Activated B cell treated with CpG ODN at 0.5 μM for 24 hours (primary cell): Measurements from ENCODE around the gene CAMTA1. TPM values are rescaled to one million over a fixed set of nuclear protein-coding genes. Genes with fewer than 3 reads are reported as not detected.

Experiments used
- ATAC-seq: fragments of 200-7000 bp; cut with Tn5 transposase; one replicate; pipeline ENCODE4 v1.10.0; 2021; ENCODE audit warnings: low read depth, mild to moderate bottlenecking, moderate library complexity
- CTCF ChIA-PET: fragments of 350-600 bp; sonication (Branson Sonifier 250); formaldehyde crosslinking; loops from one replicate; lab custom pipeline; 2021; ENCODE audit warnings: antibody characterized with exemption; lab: Charles Lee
- POLR2A ChIA-PET: fragments of 350-600 bp; sonication (Branson Sonifier 250); formaldehyde crosslinking; loops from one replicate; lab custom pipeline; 2021; ENCODE audit warnings: antibody characterized with exemption; lab: Charles Lee
- DNase-seq: peaks from one replicate; pipeline ENCODE4 v3.0.0; 2022
- H3K27ac Mint-ChIP-seq: one replicate; pipeline ENCODE4 v1.8.0; 2020; ENCODE audit warnings: mixed read lengths
- H3K27me3 Mint-ChIP-seq: one replicate; pipeline ENCODE4 v1.8.0; 2021; ENCODE audit warnings: mixed read lengths
- H3K36me3 Mint-ChIP-seq: one replicate; pipeline ENCODE4 v1.8.0; 2021; ENCODE audit warnings: low read depth, mixed read lengths
- H3K4me1 Mint-ChIP-seq: one replicate; pipeline ENCODE4 v1.8.0; 2021; ENCODE audit warnings: mixed read lengths
- H3K4me3 Mint-ChIP-seq: one replicate; pipeline ENCODE4 v1.8.0; 2020; ENCODE audit warnings: mild to moderate bottlenecking, mixed read lengths
- H3K9me3 Mint-ChIP-seq: one replicate; pipeline ENCODE4 v1.8.0; 2020; ENCODE audit warnings: mixed read lengths
- intact Hi-C: fragments of 100-400 bp; cut with micrococcal nuclease; formaldehyde crosslinking; loops from one replicate; pipeline ENCODE4 v1.15.1; 2024
- total RNA-seq: library from RNA; stranded (reverse); gene quantifications from 2 replicates; pipeline ENCODE4 v1.2.3, GENCODE V29; 2022
- TF ChIP-seq, protein P1 (sequence below): fragments of 200-600 bp; IDR thresholded peaks from one replicate; pipeline ENCODE4 v1.8.0; 2022; ENCODE audit warnings: antibody characterized with exemption, mild to moderate bottlenecking

CAMTA1 gene
- total RNA-seq, 1 donor from 2014 or later, result 49.8 TPM

DNA sequence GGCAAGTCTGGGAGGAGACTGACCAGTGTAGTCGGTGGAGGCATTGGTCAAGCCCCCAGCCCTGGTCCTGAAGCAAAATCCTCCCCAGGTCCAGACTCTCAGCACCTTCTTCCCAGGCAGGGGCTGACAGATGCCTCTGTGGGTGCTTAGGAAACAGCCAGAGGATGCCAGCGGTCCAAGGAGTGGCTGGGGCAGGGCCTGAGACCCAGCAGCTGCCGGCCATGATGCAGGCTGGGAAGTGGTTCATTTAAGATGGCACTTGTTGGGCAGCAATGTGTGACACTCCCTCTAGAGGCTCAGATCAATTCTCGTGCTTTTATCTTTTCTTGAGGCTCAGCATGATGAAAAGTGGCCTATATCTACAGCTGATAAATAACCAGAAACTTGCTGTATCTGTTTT, 820.8 kb downstream of the CAMTA1 start:
- TF ChIP-seq, protein P1, sequence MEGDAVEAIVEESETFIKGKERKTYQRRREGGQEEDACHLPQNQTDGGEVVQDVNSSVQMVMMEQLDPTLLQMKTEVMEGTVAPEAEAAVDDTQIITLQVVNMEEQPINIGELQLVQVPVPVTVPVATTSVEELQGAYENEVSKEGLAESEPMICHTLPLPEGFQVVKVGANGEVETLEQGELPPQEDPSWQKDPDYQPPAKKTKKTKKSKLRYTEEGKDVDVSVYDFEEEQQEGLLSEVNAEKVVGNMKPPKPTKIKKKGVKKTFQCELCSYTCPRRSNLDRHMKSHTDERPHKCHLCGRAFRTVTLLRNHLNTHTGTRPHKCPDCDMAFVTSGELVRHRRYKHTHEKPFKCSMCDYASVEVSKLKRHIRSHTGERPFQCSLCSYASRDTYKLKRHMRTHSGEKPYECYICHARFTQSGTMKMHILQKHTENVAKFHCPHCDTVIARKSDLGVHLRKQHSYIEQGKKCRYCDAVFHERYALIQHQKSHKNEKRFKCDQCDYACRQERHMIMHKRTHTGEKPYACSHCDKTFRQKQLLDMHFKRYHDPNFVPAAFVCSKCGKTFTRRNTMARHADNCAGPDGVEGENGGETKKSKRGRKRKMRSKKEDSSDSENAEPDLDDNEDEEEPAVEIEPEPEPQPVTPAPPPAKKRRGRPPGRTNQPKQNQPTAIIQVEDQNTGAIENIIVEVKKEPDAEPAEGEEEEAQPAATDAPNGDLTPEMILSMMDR, result no peak
- no peaks in the 10 kb centered on the region for H3K4me1 Mint-ChIP-seq
- ChIA-PET CTCF (no interaction called here), POLR2A (no interaction called here)
- intact Hi-C loops, result no loop called here
- no peak overlapping the region for H3K4me3 Mint-ChIP-seq
- no peaks in the 10 kb centered on the region for H3K36me3 Mint-ChIP-seq
- no peaks in the 10 kb centered on the region for H3K9me3 Mint-ChIP-seq
- H3K27me3 Mint-ChIP-seq, result no peaks in the 10 kb centered on the region
- DNase-seq (no peak), ATAC-seq (no peak)
- H3K27ac Mint-ChIP-seq, result no peak overlapping the region

DNA sequence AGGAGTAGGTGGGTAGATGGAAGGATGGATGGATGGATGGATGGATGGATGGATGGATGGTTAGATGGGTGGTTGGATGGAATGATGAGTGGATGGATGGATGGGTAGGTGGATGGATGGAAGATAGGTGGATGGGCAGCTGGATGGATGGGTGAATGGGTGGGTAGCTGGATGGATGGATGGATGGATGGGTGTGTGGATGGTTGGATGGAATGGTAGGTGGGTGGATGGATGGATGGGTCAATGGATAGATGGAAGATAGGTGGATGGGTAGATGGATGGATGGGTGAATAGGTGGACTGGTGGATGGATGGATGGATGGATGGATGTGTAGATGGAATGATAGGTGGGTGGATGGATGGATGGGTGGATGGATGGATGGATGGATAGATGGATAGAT, 821.8 kb downstream of the CAMTA1 start:
- TF ChIP-seq, protein P1, result no peak
- no peaks in the 10 kb centered on the region for H3K9me3 Mint-ChIP-seq
- CTCF ChIA-PET, result no interaction called here
- no peaks in the 10 kb centered on the region for H3K4me1 Mint-ChIP-seq
- H3K27ac Mint-ChIP-seq, result no peak overlapping the region
- no peaks in the 10 kb centered on the region for H3K36me3 Mint-ChIP-seq
- intact Hi-C loops, result no loop called here
- no peak for ATAC-seq
- H3K4me3 Mint-ChIP-seq, result no peak overlapping the region
- POLR2A ChIA-PET, result no interaction called here
- no peak for DNase-seq
- no peaks in the 10 kb centered on the region for H3K27me3 Mint-ChIP-seq

DNA sequence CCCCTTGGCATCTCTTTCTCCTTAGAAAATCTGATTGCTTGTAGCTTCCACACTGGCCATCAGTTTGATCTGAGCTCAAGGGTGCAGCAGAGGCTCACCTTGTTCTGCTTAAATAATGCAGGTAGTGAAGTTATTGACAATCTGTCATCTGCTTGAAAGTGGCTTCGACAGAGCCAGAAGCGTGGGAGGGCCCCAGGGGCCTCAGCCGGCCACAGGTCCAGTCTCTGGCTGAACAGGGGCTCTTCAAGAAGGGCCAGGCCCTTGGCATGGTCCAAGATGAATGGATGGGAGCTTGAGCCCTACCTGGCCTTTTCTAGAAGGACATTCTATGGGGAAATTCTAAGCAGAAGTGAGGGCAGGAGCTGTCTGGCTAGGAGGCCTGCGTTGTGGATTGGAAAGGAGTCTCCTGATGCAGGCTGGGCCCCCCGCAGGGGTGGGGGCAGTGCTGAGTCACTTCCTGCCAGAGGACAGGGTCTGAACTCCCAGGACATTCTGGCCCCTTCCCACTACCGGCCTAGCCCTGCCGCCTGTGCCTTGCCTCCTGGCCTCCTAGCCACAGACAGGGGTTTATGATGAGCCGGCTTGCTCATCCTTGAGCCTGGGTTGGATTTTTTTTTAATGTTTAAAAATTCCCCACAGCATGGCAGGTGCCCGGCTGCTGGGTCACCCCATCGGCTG, 823.5 kb downstream of the CAMTA1 start:
- no peak for ATAC-seq
- POLR2A ChIA-PET, result no interaction called here
- TF ChIP-seq, protein P1, result no peak
- H3K9me3 Mint-ChIP-seq, result no peaks in the 10 kb centered on the region
- H3K36me3 Mint-ChIP-seq, result no peaks in the 10 kb centered on the region
- H3K27ac Mint-ChIP-seq, result no peak overlapping the region
- peaks cover 2% of the 10 kb centered on the region for H3K27me3 Mint-ChIP-seq
- no peak overlapping the region for H3K4me3 Mint-ChIP-seq
- intact Hi-C loops, result no loop called here
- CTCF ChIA-PET, result no interaction called here
- no peak for DNase-seq
- H3K4me1 Mint-ChIP-seq, result no peaks in the 10 kb centered on the region

DNA sequence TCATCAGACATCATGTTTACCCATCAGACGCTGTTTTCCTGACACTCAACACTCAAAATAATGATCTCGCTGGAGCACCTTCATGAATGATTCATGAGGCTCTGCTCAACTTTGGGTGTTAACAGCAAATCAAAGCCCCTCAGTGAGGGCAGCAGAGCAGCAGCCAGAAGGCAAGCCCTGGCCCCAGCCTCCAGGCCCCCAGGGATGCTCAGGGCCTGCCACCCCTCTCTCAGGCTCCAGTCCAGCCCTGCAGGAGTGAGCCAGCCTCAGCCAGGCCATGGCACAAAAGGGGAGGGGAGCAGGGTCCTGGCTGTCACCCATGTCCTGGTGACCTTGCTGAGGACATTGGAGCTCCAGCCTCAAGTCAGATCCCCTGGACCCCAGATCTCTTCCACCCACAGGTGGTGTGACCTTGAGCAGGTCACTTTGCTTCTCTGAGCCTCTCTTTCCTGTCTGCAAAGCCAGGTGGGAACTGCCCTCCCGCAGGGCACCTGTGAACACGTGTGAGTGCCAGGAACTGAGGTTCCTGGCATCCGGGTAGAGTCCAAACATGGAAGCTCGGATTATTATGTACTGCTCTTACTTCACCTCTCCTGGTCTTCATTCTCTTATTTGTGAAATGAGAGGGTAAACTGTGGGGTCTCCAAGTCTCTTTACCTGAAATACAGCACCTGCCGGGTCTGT, 824.2 kb downstream of the CAMTA1 start:
- intact Hi-C loops, result no loop called here
- Mint-ChIP-seq H3K4me3 (no peak overlapping the region), H3K27me3 (peaks cover 2% of the 10 kb centered on the region), H3K36me3 (no peaks in the 10 kb centered on the region), H3K9me3 (no peaks in the 10 kb centered on the region), H3K4me1 (no peaks in the 10 kb centered on the region), H3K27ac (no peak overlapping the region)
- ChIA-PET CTCF (no interaction called here), POLR2A (no interaction called here)
- ATAC-seq (no peak), DNase-seq (no peak)
- TF ChIP-seq, protein P1, result no peak

DNA sequence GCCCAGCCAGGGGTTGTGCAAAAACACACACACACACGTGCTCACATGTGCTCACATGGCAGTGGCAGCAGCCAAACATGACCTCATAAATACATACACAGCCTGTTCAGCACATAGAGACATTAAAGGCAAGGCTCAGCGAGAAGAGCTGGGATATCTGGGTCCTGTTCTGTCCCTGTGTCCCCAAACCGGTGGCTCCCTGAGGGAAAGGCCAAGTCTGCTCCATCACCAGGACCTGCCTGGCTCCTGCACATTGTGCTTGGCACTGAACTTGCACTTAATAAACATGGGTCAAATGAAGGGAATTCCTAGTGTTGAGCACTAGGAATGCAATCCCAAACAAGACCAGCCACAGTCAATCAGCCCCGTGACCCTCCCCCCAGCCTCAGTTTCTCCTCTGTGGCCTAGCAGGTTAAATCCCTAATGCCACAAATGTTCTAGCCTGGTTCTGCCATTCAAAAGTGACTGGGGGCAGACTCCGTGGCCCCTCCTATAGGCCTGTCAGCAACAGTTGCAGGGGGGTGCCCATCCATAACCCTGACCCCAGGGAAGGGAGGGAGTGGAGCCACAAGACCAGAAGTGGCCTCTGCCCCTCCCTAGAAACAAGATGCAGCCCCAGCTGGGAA, 825.0 kb downstream of the CAMTA1 start:
- no peaks in the 10 kb centered on the region for H3K9me3 Mint-ChIP-seq
- ChIA-PET CTCF (no interaction called here), POLR2A (no interaction called here)
- H3K4me1 Mint-ChIP-seq, result no peaks in the 10 kb centered on the region
- intact Hi-C loops, result no loop called here
- no peak overlapping the region for H3K27ac Mint-ChIP-seq
- DNase-seq, result no peak
- TF ChIP-seq, protein P1, result no peak
- H3K4me3 Mint-ChIP-seq, result no peak overlapping the region
- H3K36me3 Mint-ChIP-seq, result no peaks in the 10 kb centered on the region
- no peak for ATAC-seq
- H3K27me3 Mint-ChIP-seq, result peaks cover 5% of the 10 kb centered on the region
